Right ventricle myocardium inferior (tissue), 1 donor: ENCODE data around the gene CNTNAP5. TPM values are rescaled to one million over a fixed set of nuclear protein-coding genes. Genes with fewer than 3 reads are reported as not detected.

Experiments used
- ATAC-seq: fragments of 200-7000 bp; cut with Tn5 transposase; one replicate; pipeline ENCODE4 v1.9.1; 2020; ENCODE audit warnings: mild to moderate bottlenecking, moderate library complexity
- DNase-seq: peaks from one replicate; pipeline ENCODE4 v3.0.0; 2021; ENCODE audit errors: missing footprints
- intact Hi-C: fragments of 100-400 bp; cut with DNase I; formaldehyde crosslinking; loops from one replicate; pipeline ENCODE4 v1.11.0; 2022
- total RNA-seq: library from RNA; stranded (reverse); fragmentation: NEBNext Ultra II Directional; extraction: Animal tissue kit (Norgen Biotek cat#: 25700); gene quantifications from one replicate; pipeline ENCODE4 v1.2.1, GENCODE V29; 2021
- donor health status: DM: no; HTN: yes; CAD: no; lungs with severe emphysema.

The CNTNAP5 gene
- total RNA-seq, 1 donor from 2014 or later, result not detected

GRCh38 chr2:124961132-124961531 is 936.0 kb downstream of the CNTNAP5 start:
- ATAC-seq, result no peak
- intact Hi-C loops, result no loop called here
- DNase-seq, result no peak
